HG02642 (cell line): ENCODE measurements around the gene MYO7B.

Experiments
- ATAC-seq: cut with Tn5 transposase; IDR thresholded peaks from one replicate; pipeline ENCODE4 v1.9.1; 2021; ENCODE audit warnings: mild to moderate bottlenecking; ENCODE audit not compliant: unreplicated experiment, poor library complexity

Gene MYO7B

GRCh38 chr2:127621981-127622431, 86.5 kb downstream of the MYO7B start:
- ATAC-seq: no peak

- no peak for ATAC-seq
Measured at GRCh38 chr2:127622561-127623387, 87.3 kb downstream of the MYO7B start.

GRCh38 chr2:127623388-127624319, 88.2 kb downstream of the MYO7B start:
- ATAC-seq: no peak

GRCh38 chr2:127624320-127624755, 88.9 kb downstream of the MYO7B start:
- ATAC-seq: no peak

GRCh38 chr2:127624756-127625571, 89.5 kb downstream of the MYO7B start:
- no peak for ATAC-seq

GRCh38 chr2:127625572-127625951, 90.1 kb downstream of the MYO7B start:
- no peak for ATAC-seq

- ATAC-seq: no peak
Measured at GRCh38 chr2:127626175-127626574, 90.7 kb downstream of the MYO7B start.

- no peak for ATAC-seq
Measured at GRCh38 chr2:127626917-127627739, 91.6 kb downstream of the MYO7B start.

GRCh38 chr2:127627740-127628571, 92.5 kb downstream of the MYO7B start:
- no peak for ATAC-seq

- no peak for ATAC-seq
Measured at GRCh38 chr2:127628767-127629614, 93.5 kb downstream of the MYO7B start.

- no peak for ATAC-seq
Measured at GRCh38 chr2:127629637-127630036, 94.2 kb downstream of the MYO7B start.

- ATAC-seq: no peak
Measured at GRCh38 chr2:127630096-127630863, 94.8 kb downstream of the MYO7B start.

GRCh38 chr2:127630864-127631540, 95.5 kb downstream of the MYO7B start:
- no peak for ATAC-seq

- ATAC-seq: no peak
Measured at GRCh38 chr2:127631541-127631996, 96.1 kb downstream of the MYO7B start.

- no peak for ATAC-seq
Measured at GRCh38 chr2:127631997-127632581, 96.6 kb downstream of the MYO7B start.
